Psoas muscle (tissue), 8 donors: ENCODE results near the gene ADORA1. TPM values are rescaled to one million over a fixed set of nuclear protein-coding genes. Genes with fewer than 3 reads are reported as not detected.

Experiments used
- ATAC-seq, 4 donors: fragments of 200-7000 bp; cut with Tn5 transposase; one replicate each; pipeline ENCODE4 v1.9.1; 2020; ENCODE audit warnings: moderate library complexity in 3 of 4, mild to moderate bottlenecking in 2 of 4
- DNase-seq, 2 donors: peaks; one replicate each; pipeline ENCODE4 v3.0.0-alpha.2; 2020
- H3K27ac ChIP-seq: fragments of 200-600 bp; one replicate; pipeline ENCODE4 v1.8.0; 2022
- H3K27me3 ChIP-seq, 3 donors: fragments of 200-600 bp in 1 of 3; one replicate each; pipeline versions ENCODE4 v1.6.1 to v1.8.0; 2013 to 2022; ENCODE audit warnings: low read length in 2 of 3, mild to moderate bottlenecking in 2 of 3, moderate library complexity in 1 of 3; ENCODE audit not compliant: insufficient read depth in 3 of 3
- H3K36me3 ChIP-seq, 2 donors: fragments of 200-600 bp in 1 of 2; one replicate each; pipeline versions ENCODE4 v1.6.1 to v1.8.0; 2013 to 2022; ENCODE audit warnings: low read depth in 1 of 2, mild to moderate bottlenecking in 1 of 2, moderate library complexity in 1 of 2; ENCODE audit not compliant: insufficient read depth in 1 of 2
- H3K4me1 ChIP-seq: fragments of 200-600 bp; one replicate; pipeline ENCODE4 v1.8.0; 2022
- H3K4me3 ChIP-seq: fragments of 200-600 bp; one replicate; pipeline ENCODE4 v1.8.0; 2022; ENCODE audit warnings: mild to moderate bottlenecking
- H3K9me3 ChIP-seq: fragments of 200-600 bp; one replicate; pipeline ENCODE4 v1.8.0; 2022
- CTCF ChIP-seq: fragments of 200-600 bp; IDR thresholded peaks from one replicate; pipeline ENCODE4 v1.8.0; 2022; ENCODE audit warnings: antibody characterized with exemption
- WGBS, 3 donors: extraction: QIAGEN DNeasy Blood & Tissue Kit; methylation state at CpG; one replicate each; pipeline versions ENCODE4 v1.1.6 to v1.1.7; 2013; 5-methylcytosine and 5-hydroxymethylcytosine counted together
- intact Hi-C, 2 donors: fragments of 100-400 bp; cut with DNase I; formaldehyde crosslinking; loops; one replicate each; pipeline versions ENCODE4 v1.11.0 to v1.14.2; 2022
- polyA plus RNA-seq, 3 donors: library from polyadenylated mRNA; stranded (reverse); fragments of 200-250 nt; gene quantifications; one replicate each; pipeline ENCODE4 v1.2.3, GENCODE V29; 2013
- total RNA-seq, 4 donors: library from RNA; stranded (reverse); fragmentation: NEBNext Ultra II Directional in 2 of 4; extraction: Animal tissue kit (Norgen Biotek cat#: 25700) in 2 of 4; gene quantifications; one replicate each; pipeline versions ENCODE4 v1.2.1 to v1.2.4, GENCODE V29; 2021 to 2023
- donor health status: healthy with polysubstance abuse.
- donor health status: DM: no; HTN: no; CAD: no; lungs with moderate emphysema.
- donor health status: Bipolar disorder and iron deficiency.
- donor health status: healthy.
- donor health status: DM: yes; HTN: yes; CAD: no.
- donor health status: DM: no; HTN: no; CAD: no.
- donor health status: DM: no; HTN: no; CAD: no.
- donor health status: DM: yes; HTN: yes; CAD: no.

ADORA1 gene
- total and polyA plus RNA-seq, 7 donors, result 1.1 to 10.4 (median 1.8) TPM

GRCh38 chr1:203135636-203136305 is 8.2 kb downstream of the ADORA1 start:
- no peaks in the 10 kb centered on the region for H3K9me3 ChIP-seq

GRCh38 chr1:203136409-203137042 is 9.0 kb downstream of the ADORA1 start:
- Histone ChIP-seq H3K27me3 (no peaks in the 10 kb centered on the region), H3K9me3 (no peaks in the 10 kb centered on the region), H3K4me3 (no peak overlapping the region), H3K4me1 (no peaks in the 10 kb centered on the region), H3K27ac (no peak overlapping the region), H3K36me3 (peaks cover 0 to 5% of the 10 kb centered on the region in 2 donors)
- DNase-seq (no peak), ATAC-seq (no peak)
- WGBS, 3 donors, result 91 to 100% (median 93%) methylated on average over 1 of the region's 1 CpG
- no peak for TF ChIP-seq CTCF
- intact Hi-C loops, result no loop called here

More at GRCh38 chr1:203135636-203136305, 8.2 kb downstream of the ADORA1 start:
- DNase-seq (no peak), ATAC-seq (no peak)
- H3K4me3 ChIP-seq, result no peak overlapping the region
- H3K27ac ChIP-seq, result no peak overlapping the region
- intact Hi-C loops, result no loop called here
- TF ChIP-seq CTCF, result no peak
- H3K36me3 ChIP-seq, result peaks cover 0 to 5% of the 10 kb centered on the region in 2 donors
- H3K4me1 ChIP-seq, result no peaks in the 10 kb centered on the region
- 76 to 80% (median 77%) methylated on average over 8 of the region's 8 CpGs for WGBS, 3 donors
- no peaks in the 10 kb centered on the region for H3K27me3 ChIP-seq

GRCh38 chr1:203137324-203137723 is 9.8 kb downstream of the ADORA1 start:
- ATAC-seq, result no peak

GRCh38 chr1:203138066-203138465 is 10.5 kb downstream of the ADORA1 start:
- H3K4me1 ChIP-seq, result no peaks in the 10 kb centered on the region
- peaks cover 0 to 5% of the 10 kb centered on the region in 2 donors for H3K36me3 ChIP-seq
- no peaks in the 10 kb centered on the region for H3K9me3 ChIP-seq
- WGBS, 3 donors, result 47 to 78% (median 66%) methylated on average over 3 of the region's 3 CpGs
- no peak for ATAC-seq
- H3K27me3 ChIP-seq, result no peaks in the 10 kb centered on the region
- intact Hi-C loops, result no loop called here
- H3K27ac ChIP-seq, result no peak overlapping the region
- no peak overlapping the region for H3K4me3 ChIP-seq
- no peak for TF ChIP-seq CTCF
- no peak for DNase-seq

More at GRCh38 chr1:203137324-203137723, 9.8 kb downstream of the ADORA1 start:
- WGBS, 3 donors, result 90 to 91% (median 91%) methylated on average over 4 of the region's 4 CpGs
- Histone ChIP-seq H3K4me1 (no peaks in the 10 kb centered on the region), H3K27ac (no peak overlapping the region), H3K27me3 (no peaks in the 10 kb centered on the region), H3K9me3 (no peaks in the 10 kb centered on the region), H3K36me3 (peaks cover 0 to 5% of the 10 kb centered on the region in 2 donors), H3K4me3 (no peak overlapping the region)
- intact Hi-C loops, result no loop called here
- no peak for DNase-seq
- TF ChIP-seq CTCF, result no peak
